EH (cell line): ENCODE measurements around the gene TRIM5.

Experiments
- DNase-seq: peaks from one replicate; pipeline ENCODE4 v3.0.0-alpha.2; 2015; ENCODE audit warnings: low read depth

The TRIM5 gene

DNA sequence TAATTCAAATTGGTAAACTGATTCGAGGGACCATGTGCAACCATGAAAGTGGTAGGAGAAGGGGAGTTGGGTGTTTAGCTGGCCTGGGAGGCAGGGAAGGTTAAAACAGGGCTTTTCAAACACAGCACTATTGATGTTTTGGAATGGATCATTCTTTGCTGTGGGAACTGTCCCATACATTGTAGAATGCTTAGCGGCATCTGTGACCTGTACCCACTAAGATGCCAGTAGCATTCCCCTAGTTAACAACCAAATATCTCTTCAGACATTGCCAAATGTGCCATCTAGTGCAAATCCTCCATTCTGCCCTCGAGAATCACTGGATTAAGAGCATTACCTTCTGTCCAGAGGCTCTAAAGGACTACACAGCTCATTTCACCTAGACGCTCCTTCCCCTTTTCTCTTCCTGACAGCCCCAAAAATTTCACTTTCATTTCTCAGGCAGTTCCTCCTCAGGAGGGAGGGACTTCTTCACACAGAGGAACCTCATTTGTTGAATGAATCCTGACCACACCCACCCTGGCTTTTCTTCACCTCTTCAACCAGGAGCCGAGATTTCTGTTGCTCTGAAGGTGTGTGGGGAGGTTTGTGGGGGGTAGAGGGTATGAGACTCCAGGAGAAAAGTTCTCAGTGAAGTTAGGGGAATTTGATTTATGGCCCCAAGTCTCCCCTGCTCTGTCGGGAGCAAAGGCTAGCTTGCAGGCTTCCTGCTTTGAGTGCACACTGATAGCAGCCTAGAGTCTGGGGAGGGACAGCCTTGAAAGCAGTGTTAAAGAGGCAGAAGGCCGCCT lies 60.2 kb downstream of the TRIM5 start, which contains the start of gene TRIM34:
TRIM34 (plus strand) TSS at position 513 of the 791 bp plus-strand sequence. CDS start 7,331 bp downstream, outside the sequence.
- DNase-seq, result peak; percentile 81

DNA sequence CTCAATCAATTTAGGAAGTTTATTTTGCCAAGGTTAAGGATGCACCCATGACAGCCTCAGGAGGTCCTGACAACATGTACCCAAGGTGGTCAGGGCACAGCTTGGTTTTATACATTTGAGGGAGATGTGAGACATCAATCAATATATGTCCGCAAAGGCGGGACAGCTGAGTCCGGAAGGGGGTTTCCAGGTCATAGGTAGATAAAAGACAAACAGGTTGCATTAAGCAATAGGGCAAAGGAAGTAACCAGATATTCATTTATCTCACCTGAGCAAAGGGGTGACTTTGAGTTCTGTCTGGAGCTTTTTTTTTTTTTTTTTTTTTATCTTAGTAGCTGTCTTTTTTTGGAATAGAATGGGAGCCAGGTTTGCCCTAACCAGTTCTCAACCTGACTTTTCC lies 62.1 kb downstream of the TRIM5 start:
- DNase-seq, result no peak

DNA sequence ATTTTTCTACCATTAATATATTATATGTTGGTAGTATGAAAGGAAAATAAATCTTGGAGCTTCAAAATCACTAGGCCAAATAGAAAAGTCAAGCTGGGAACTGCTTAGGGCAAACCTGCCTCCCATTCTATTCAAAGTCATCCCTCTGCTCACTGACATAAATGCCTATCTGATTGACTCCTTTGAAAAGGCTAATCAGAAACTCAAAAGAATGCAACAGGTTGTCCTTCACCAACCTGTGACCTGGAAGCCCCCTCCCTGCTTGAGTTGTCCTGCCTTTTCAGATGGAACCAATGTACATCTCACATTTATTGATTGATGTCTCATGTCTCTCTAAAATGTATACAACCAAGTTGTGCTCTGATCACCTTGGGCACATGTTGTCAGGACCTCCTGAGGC lies 63.3 kb downstream of the TRIM5 start:
- DNase-seq, result no peak

DNA sequence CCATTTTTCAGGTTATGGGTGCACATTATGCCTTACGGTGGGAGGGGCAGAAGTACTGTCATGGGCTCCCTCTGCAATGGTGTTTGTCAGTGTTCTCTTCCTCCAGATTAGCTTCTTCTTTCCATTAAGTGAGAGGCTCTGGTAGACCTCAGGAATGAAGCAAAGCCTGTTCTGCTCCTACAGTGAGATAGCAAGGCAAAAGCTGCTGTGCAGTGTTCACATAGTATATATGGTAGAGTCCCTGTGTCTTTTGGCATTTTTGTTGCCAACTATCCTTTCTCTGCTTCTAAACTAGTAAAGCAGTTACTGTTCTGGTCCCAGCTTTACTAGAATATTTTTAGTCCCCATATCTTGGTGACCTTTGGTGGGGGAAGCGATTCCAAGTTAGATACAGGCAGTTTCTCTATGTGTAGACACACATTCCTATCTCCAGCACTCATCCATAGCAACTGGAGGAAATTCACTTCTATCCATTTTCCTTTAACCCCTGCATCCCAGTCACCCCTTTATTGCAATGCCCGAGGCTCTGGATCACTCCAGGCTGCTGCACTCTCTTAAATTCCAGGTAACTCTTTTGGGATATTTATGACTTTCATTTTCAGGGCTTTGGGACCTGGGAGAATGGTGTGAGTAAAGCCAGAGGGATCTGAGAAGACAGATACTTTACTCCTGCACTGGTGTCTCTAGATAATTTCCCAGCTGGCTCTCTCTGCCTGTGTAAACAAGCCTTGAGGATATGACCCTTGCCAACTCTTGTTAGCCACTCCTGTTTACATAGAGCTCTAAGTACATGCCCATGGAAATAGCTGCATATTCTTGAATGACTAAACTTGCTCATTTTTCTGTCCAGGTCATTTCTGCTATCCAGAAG lies 64.0 kb downstream of the TRIM5 start:
- peak; percentile 93 for DNase-seq

DNA sequence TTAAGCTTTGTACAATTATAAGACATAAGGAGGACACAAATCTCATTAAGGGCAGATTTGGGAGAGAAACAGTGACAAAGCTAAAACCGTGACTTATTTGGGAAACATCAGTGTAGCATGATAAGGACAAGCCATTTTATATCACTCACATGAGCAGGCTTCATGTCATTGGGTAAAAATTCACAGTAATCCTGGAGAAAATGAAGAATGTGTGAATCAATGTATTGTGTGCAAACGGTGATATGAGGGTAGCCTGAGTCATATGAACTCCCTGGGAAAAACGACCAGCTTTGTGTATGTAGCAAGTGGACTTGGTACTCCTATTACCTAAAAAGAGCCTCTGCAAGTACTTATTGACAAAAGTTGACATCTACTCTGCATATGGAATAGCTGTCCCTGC lies 66.1 kb downstream of the TRIM5 start:
- peak; percentile 86 for DNase-seq
